Measurements from ENCODE around the gene APC2.
"Not testable (repeated sequence)": the region's sequence is repeated elsewhere in the genome, so short reads cannot be mapped to it uniquely, and the experiment has no call there.

APC2 gene

DNA sequence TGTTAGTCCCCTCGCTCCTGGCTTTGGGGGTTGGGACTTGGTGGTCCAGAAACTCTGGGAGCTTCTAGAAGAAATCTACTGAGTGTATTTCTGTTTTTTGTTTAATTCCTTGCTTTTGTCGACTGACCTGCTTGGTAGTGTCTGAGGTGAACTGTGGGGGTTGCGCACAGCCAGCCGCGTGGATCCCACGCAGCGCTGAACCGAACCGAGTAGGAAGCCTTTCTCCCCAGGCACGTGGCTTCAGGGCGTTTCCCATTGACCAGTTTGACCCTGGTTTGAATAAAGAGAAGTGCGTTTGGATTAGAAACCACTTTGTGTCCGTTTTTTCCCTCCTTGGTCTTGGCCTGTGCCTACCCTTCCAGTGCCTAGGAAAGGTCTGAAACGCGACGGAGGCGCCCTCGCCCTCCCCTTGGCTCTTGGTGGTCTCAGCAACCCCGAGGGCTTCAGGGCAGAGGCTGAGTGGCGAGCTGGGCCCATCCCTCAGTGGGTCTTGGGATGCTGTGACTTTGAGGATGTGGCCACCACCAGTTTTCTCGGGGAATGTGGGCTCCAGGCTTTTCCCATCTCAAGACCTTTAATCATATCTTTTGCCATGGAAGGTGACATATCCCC lies 14.4 kb upstream of the APC2 start:
- Histone ChIP-seq H4K20me1 (ENCODE audit: insufficient read depth, low read length) (peaks cover 42% of the 10 kb centered on the region), H3K79me2 (ENCODE audit: low read length) (peaks cover 51% of the 10 kb centered on the region), H3K9me3 (ENCODE audit: insufficient read depth, low read length) (no peaks in the 10 kb centered on the region), H3K27me3 (ENCODE audit: low read depth, low read length) (no peaks in the 10 kb centered on the region), H3K4me3 (ENCODE audit: low read length) (no peak overlapping the region), H3K4me1 (ENCODE audit: low read length) (peaks cover 21% of the 10 kb centered on the region), H3K9ac (ENCODE audit: low read length) (no peak overlapping the region), H3K4me2 (ENCODE audit: low read length) (no peak overlapping the region), H3K36me3 (replicated peaks; ENCODE audit: low read depth, low read length) (peaks cover 56% of the 10 kb centered on the region), H3K27ac (ENCODE audit: low read length) (no peak overlapping the region), H2AFZ (ENCODE audit: low read depth, low read length) (no peak overlapping the region)
- TF ChIP-seq EZH2phosphoT487 (IDR thresholded peaks at IDR 0.05; ENCODE audit: low read depth) = no peak
- TF ChIP-seq, protein P1, sequence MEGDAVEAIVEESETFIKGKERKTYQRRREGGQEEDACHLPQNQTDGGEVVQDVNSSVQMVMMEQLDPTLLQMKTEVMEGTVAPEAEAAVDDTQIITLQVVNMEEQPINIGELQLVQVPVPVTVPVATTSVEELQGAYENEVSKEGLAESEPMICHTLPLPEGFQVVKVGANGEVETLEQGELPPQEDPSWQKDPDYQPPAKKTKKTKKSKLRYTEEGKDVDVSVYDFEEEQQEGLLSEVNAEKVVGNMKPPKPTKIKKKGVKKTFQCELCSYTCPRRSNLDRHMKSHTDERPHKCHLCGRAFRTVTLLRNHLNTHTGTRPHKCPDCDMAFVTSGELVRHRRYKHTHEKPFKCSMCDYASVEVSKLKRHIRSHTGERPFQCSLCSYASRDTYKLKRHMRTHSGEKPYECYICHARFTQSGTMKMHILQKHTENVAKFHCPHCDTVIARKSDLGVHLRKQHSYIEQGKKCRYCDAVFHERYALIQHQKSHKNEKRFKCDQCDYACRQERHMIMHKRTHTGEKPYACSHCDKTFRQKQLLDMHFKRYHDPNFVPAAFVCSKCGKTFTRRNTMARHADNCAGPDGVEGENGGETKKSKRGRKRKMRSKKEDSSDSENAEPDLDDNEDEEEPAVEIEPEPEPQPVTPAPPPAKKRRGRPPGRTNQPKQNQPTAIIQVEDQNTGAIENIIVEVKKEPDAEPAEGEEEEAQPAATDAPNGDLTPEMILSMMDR (IDR thresholded peaks at IDR 0.05; ENCODE audit: low read depth, low read length) = no peak

DNA sequence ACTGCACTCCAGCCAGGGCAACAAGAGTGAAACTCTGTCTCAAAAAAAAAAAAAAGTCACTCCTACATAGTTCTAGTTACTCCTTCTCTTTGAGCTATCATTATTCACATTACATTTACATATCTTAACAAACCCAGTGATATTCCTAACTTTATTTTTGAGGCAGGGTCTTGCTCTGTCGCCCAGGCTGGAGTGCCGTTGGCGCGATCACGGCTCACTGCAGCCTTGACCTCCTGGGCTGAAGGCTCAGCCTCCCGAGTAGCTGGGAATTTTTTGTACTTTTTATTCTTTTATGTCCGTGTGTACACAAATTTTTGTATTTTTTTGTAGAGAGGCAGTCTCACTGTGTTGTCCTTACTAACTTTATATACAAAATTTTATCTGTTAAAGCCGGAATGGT lies 12.3 kb upstream of the APC2 start:
- Histone ChIP-seq H3K4me1 (ENCODE audit: low read length) (peaks cover 27% of the 10 kb centered on the region), H3K79me2 (ENCODE audit: low read length) (peaks cover 58% of the 10 kb centered on the region), H3K9me3 (ENCODE audit: insufficient read depth, low read length) (no peaks in the 10 kb centered on the region), H3K9ac (ENCODE audit: low read length) (peak overlapping the region; percentile 58), H3K4me3 (ENCODE audit: low read length) (peak overlapping the region; percentile 74), H3K27ac (ENCODE audit: low read length) (peak overlapping the region; percentile 36), H3K4me2 (ENCODE audit: low read length) (peak overlapping the region; percentile 80), H3K27me3 (ENCODE audit: low read depth, low read length) (no peaks in the 10 kb centered on the region), H3K36me3 (replicated peaks; ENCODE audit: low read depth, low read length) (peaks cover 65% of the 10 kb centered on the region), H2AFZ (ENCODE audit: low read depth, low read length) (peak overlapping the region; percentile 50), H4K20me1 (ENCODE audit: insufficient read depth, low read length) (peaks cover 58% of the 10 kb centered on the region)
- TF ChIP-seq, protein P1 (IDR thresholded peaks at IDR 0.05; ENCODE audit: low read depth, low read length) = no peak
- TF ChIP-seq EZH2phosphoT487 (IDR thresholded peaks at IDR 0.05; ENCODE audit: low read depth) = no peak

DNA sequence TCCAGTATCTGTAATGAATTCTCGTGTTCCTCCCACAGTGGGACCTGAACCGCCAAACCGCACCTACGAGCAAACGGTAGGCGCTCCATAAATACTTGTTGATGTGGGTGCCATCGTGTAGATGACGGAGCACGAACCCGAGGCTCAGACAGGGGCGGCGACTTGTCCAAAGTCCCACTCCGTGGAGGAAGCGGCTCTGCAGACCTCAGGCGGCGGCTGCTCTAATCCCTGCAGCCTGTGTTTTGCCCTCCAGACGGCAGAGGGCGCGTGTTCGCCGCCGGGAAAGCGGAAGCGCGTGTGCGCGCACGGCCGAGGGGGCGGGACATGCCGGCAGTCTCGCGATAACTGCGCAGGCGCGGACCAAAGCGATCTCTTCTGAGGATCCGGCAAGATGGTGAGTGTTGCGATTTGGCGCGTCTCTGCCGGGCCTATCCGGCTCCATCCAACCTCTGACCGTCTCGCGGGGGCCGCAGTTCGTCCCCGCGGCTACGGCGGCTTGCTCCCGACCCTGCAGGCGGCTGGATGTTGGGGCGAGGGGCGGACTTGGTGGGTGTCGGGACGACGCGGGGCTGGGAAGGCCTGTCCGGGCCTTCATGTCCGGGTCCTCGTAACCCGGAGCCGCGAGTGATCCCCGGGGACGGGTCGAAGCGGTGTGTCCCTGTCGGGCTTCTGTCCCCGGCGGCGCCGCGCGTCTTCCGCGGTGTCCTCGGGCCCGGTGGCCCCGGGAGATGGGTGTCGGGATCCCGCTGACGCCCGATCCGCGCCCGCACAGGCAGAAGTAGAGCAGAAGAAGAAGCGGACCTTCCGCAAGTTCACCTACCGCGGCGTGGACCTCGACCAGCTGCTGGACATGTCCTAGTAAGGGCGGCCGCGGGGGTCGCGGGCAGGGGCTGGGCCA lies 11.6 kb upstream of the APC2 start, which contains the start of gene RPS15:
Gene RPS15 (plus strand): TSS at position 362 of the 898 bp plus-strand sequence. CDS start 30 bp downstream, at position 392.
- peaks cover 52% of the 10 kb centered on the region for H3K79me2 ChIP-seq (ENCODE audit: low read length)
- H3K9ac ChIP-seq (ENCODE audit: low read length) = peak within 1 kb of the TSS; percentile 91
- no peaks in the 10 kb centered on the region for H3K27me3 ChIP-seq (ENCODE audit: low read depth, low read length)
- H3K27ac ChIP-seq (ENCODE audit: low read length) = peak within 1 kb of the TSS; percentile 64
- H2AFZ ChIP-seq (ENCODE audit: low read depth, low read length) = peak within 1 kb of the TSS; percentile 50
- H3K4me2 ChIP-seq (ENCODE audit: low read length) = peak within 1 kb of the TSS; percentile 92
- peaks cover 55% of the 10 kb centered on the region for H4K20me1 ChIP-seq (ENCODE audit: insufficient read depth, low read length)
- no peak for TF ChIP-seq EZH2phosphoT487 (IDR thresholded peaks at IDR 0.05; ENCODE audit: low read depth)
- TF ChIP-seq, protein P1 (IDR thresholded peaks at IDR 0.05; ENCODE audit: low read depth, low read length) = peak; percentile 87
- H3K9me3 ChIP-seq (ENCODE audit: insufficient read depth, low read length) = no peaks in the 10 kb centered on the region
- peak within 1 kb of the TSS; percentile 92 for H3K4me3 ChIP-seq (ENCODE audit: low read length)
- H3K36me3 ChIP-seq (replicated peaks; ENCODE audit: low read depth, low read length) = peaks cover 63% of the 10 kb centered on the region
- peaks cover 28% of the 10 kb centered on the region for H3K4me1 ChIP-seq (ENCODE audit: low read length)

DNA sequence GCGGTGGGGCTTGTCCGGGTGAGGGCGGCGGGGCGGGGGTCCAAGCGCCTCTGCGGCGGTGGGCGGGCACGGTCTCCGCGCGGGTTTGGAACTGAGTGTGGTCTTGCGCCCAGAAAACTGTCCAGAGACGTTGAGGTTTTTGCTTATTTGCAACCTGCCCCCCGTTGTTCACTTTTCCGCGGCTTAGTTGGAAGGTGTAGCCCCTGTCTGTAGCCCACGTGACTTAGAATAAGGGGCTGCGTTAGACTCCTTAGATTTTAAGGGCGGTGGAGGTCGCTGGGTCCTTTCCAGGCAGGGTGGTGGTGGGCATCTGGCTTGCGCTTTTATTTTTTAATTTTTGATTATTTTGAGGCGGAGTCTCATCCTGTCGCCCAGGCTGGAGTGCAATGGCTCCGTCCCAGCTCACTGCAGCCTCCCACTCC lies 11.0 kb upstream of the APC2 start:
- peaks cover 46% of the 10 kb centered on the region for H3K79me2 ChIP-seq (ENCODE audit: low read length)
- H3K4me3 ChIP-seq (ENCODE audit: low read length) = peak overlapping the region; percentile 92
- TF ChIP-seq, protein P1 (IDR thresholded peaks at IDR 0.05; ENCODE audit: low read depth, low read length) = no peak
- no peak for TF ChIP-seq EZH2phosphoT487 (IDR thresholded peaks at IDR 0.05; ENCODE audit: low read depth)
- H3K9ac ChIP-seq (ENCODE audit: low read length) = peak overlapping the region; percentile 91
- no peaks in the 10 kb centered on the region for H3K9me3 ChIP-seq (ENCODE audit: insufficient read depth, low read length)
- peak overlapping the region; percentile 64 for H3K27ac ChIP-seq (ENCODE audit: low read length)
- H3K27me3 ChIP-seq (ENCODE audit: low read depth, low read length) = no peaks in the 10 kb centered on the region
- H4K20me1 ChIP-seq (ENCODE audit: insufficient read depth, low read length) = peaks cover 53% of the 10 kb centered on the region
- H2AFZ ChIP-seq (ENCODE audit: low read depth, low read length) = no peak overlapping the region
- H3K4me1 ChIP-seq (ENCODE audit: low read length) = peaks cover 34% of the 10 kb centered on the region
- H3K36me3 ChIP-seq (replicated peaks; ENCODE audit: low read depth, low read length) = peaks cover 58% of the 10 kb centered on the region
- peak overlapping the region; percentile 92 for H3K4me2 ChIP-seq (ENCODE audit: low read length)

DNA sequence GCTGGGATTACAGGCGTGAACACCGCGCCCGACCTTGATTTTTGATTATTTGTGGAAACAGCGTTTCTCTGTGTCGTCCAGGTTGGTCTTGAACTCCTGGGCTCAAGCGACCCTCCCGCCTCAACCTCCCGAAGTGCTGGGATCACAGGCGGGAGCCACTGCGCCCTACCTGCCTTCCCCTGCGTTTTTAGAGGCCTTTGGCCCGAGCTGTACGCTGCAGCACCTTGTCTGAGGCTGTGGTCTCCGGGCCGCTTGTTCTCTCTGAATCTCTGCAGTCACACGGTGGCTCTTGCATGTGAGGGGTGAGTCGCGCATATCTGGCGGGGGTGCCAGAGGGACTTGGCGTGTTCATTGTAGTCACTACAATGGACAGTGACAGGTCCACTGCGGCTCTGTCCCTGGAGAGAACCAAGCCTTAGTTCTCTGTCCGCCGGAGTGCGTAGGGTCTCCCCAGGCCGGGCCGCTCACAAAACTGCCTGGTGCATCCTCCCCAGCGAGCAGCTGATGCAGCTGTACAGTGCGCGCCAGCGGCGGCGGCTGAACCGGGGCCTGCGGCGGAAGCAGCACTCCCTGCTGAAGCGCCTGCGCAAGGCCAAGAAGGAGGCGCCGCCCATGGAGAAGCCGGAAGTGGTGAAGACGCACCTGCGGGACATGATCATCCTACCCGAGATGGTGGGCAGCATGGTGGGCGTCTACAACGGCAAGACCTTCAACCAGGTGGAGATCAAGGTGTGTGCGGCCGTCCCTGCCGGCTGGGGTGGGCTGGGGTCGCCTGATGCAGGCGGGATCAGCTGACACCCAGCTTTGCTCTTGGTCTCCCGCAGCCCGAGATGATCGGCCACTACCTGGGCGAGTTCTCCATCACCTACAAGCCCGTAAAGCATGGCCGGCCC lies 10.2 kb upstream of the APC2 start:
- H3K79me2 ChIP-seq (ENCODE audit: low read length) = peaks cover 44% of the 10 kb centered on the region
- H3K9me3 ChIP-seq (ENCODE audit: insufficient read depth, low read length); H3K27me3 ChIP-seq (ENCODE audit: low read depth, low read length); H2AFZ ChIP-seq (ENCODE audit: low read depth, low read length): not testable (repeated sequence)
- H3K4me1 ChIP-seq (ENCODE audit: low read length) = peaks cover 43% of the 10 kb centered on the region
- peak overlapping the region; percentile 64 for H3K27ac ChIP-seq (ENCODE audit: low read length)
- peak overlapping the region; percentile 92 for H3K4me3 ChIP-seq (ENCODE audit: low read length)
- peaks cover 52% of the 10 kb centered on the region for H3K36me3 ChIP-seq (replicated peaks; ENCODE audit: low read depth, low read length)
- peaks cover 50% of the 10 kb centered on the region for H4K20me1 ChIP-seq (ENCODE audit: insufficient read depth, low read length)
- peak overlapping the region; percentile 91 for H3K9ac ChIP-seq (ENCODE audit: low read length)
- H3K4me2 ChIP-seq (ENCODE audit: low read length) = peak overlapping the region; percentile 92
